GM10847 (cell line): Measurements from ENCODE around the gene RWDD3.

ENCODE experiments used
- POLR2A ChIP-seq: IDR thresholded peaks from 2 replicates; pipeline ENCODE4 v1.6.1; 2011; ENCODE audit not compliant: insufficient read length; ENCODE audit errors: extremely low read depth

Gene RWDD3

GRCh38 chr1:95249916-95250315 lies 15.9 kb downstream of the RWDD3 start:
- TF ChIP-seq POLR2A = no peak

- no peak for TF ChIP-seq POLR2A
These were observed 18.4 kb downstream of the RWDD3 start for GRCh38 chr1:95252422-95252821.

GRCh38 chr1:95254959-95255358 lies 20.9 kb downstream of the RWDD3 start:
- no peak for TF ChIP-seq POLR2A

- TF ChIP-seq POLR2A = no peak
These were observed 21.8 kb downstream of the RWDD3 start for GRCh38 chr1:95255826-95256225.

GRCh38 chr1:95257758-95258157 lies 23.7 kb downstream of the RWDD3 start:
- no peak for TF ChIP-seq POLR2A

GRCh38 chr1:95259245-95259644 lies 25.2 kb downstream of the RWDD3 start:
- TF ChIP-seq POLR2A = no peak

GRCh38 chr1:95262913-95263312 lies 28.9 kb downstream of the RWDD3 start:
- no peak for TF ChIP-seq POLR2A

GRCh38 chr1:95263450-95263849 lies 29.4 kb downstream of the RWDD3 start:
- TF ChIP-seq POLR2A = no peak

GRCh38 chr1:95265106-95265505 lies 31.1 kb downstream of the RWDD3 start:
- TF ChIP-seq POLR2A = no peak

GRCh38 chr1:95276429-95276828 lies 42.4 kb downstream of the RWDD3 start:
- TF ChIP-seq POLR2A = no peak

GRCh38 chr1:95278173-95279006 lies 44.4 kb downstream of the RWDD3 start:
- no peak for TF ChIP-seq POLR2A

- TF ChIP-seq POLR2A = no peak
These were observed 47.9 kb downstream of the RWDD3 start for GRCh38 chr1:95281781-95282517.

- TF ChIP-seq POLR2A = no peak
These were observed 48.5 kb downstream of the RWDD3 start for GRCh38 chr1:95282518-95282895.

GRCh38 chr1:95284420-95284819 lies 50.4 kb downstream of the RWDD3 start:
- no peak for TF ChIP-seq POLR2A

GRCh38 chr1:95286479-95286878 lies 52.5 kb downstream of the RWDD3 start:
- TF ChIP-seq POLR2A = no peak

- no peak for TF ChIP-seq POLR2A
These were observed 53.1 kb downstream of the RWDD3 start for GRCh38 chr1:95287081-95287480.
